ENCODE results near the gene CCDC12. TPM values are rescaled to one million over a fixed set of nuclear protein-coding genes. Genes with fewer than 3 reads are reported as not detected.

CCDC12 gene
- polyA plus RNA-seq, 10 donors: 23.5 to 48.5 (median 36.6) TPM

GRCh38 chr3:46958467-46959160, 17.9 kb downstream of the CCDC12 start:
- DNase-seq: no peak

- DNase-seq: no peak
Observed at GRCh38 chr3:46957092-46957820, 19.3 kb downstream of the CCDC12 start.

GRCh38 chr3:46955801-46956259, 20.7 kb downstream of the CCDC12 start:
- no peak for DNase-seq

GRCh38 chr3:46955157-46955556, 21.4 kb downstream of the CCDC12 start:
- DNase-seq: no peak

- DNase-seq: no peak
Observed at GRCh38 chr3:46954178-46954577, 22.4 kb downstream of the CCDC12 start.

GRCh38 chr3:46953234-46954010, 23.1 kb downstream of the CCDC12 start:
- DNase-seq: no peak

GRCh38 chr3:46952813-46953212, 23.7 kb downstream of the CCDC12 start:
- DNase-seq: no peak

- no peak for DNase-seq
Observed at GRCh38 chr3:46950650-46951241, 25.8 kb downstream of the CCDC12 start.

- no peak for DNase-seq
Observed at GRCh38 chr3:46950177-46950576, 26.4 kb downstream of the CCDC12 start.

GRCh38 chr3:46948830-46949671, 27.5 kb downstream of the CCDC12 start:
- no peak for DNase-seq

GRCh38 chr3:46947981-46948791, 28.4 kb downstream of the CCDC12 start:
- DNase-seq: no peak

- DNase-seq: no peak
Observed at GRCh38 chr3:46947546-46947901, 29.0 kb downstream of the CCDC12 start.

- no peak for DNase-seq
Observed at GRCh38 chr3:46946856-46947545, 29.5 kb downstream of the CCDC12 start.

GRCh38 chr3:46946416-46946815, 30.1 kb downstream of the CCDC12 start:
- no peak for DNase-seq

- no peak for DNase-seq
Observed at GRCh38 chr3:46944191-46944590, 32.4 kb downstream of the CCDC12 start.

- no peak for DNase-seq
Observed at GRCh38 chr3:46943237-46944187, 33.0 kb downstream of the CCDC12 start.

GRCh38 chr3:46942481-46943236, 33.9 kb downstream of the CCDC12 start:
- no peak for DNase-seq

- no peak for DNase-seq
Observed at GRCh38 chr3:46942076-46942475, 34.5 kb downstream of the CCDC12 start.

Data from muscle of back (tissue), 11 donors.